Panc1 (cell line): ENCODE results near the gene TBX1. TPM values are rescaled to one million over a fixed set of nuclear protein-coding genes. Genes with fewer than 3 reads are reported as not detected.

Experiments used
- ATAC-seq: fragments of 200-7000 bp; cut with Tn5 transposase; 2 replicates; pipeline ENCODE4 v1.9.1; 2020; ENCODE audit warnings: mild to moderate bottlenecking, moderate library complexity
- BruUV-seq: library from RNA; stranded (reverse); fragments of 400-500 nt; replicated peaks from 2 replicates; lab custom pipeline; 2021; lab: Mats Ljungman, UMichigan
- CTCF ChIA-PET: fragments of 300-600 bp; sonication (Branson Sonifier 250); formaldehyde crosslinking; loops from one replicate; lab custom pipeline; 2022; ENCODE audit warnings: antibody characterized with exemption; lab: Charles Lee
- POLR2A ChIA-PET: fragments of 300-600 bp; sonication (Branson Sonifier 250); formaldehyde crosslinking; loops from one replicate; lab custom pipeline; 2022; ENCODE audit warnings: antibody characterized with exemption; lab: Charles Lee
- DNase-seq: peaks from one replicate; pipeline ENCODE4 v3.0.0-alpha.2; 2010; ENCODE audit warnings: low read depth, low spot score
- H3K27ac ChIP-seq: 2 replicates; pipeline ENCODE4 v1.5.1; 2011; ENCODE audit warnings: mild to moderate bottlenecking, low read length, inconsistent platforms
- H3K27me3 ChIP-seq: fragments of 200-500 bp; sonication (Bioruptor generic); 2 replicates; pipeline ENCODE4 v1.6.0; 2014; ENCODE audit warnings: low read length, inconsistent platforms; ENCODE audit not compliant: control insufficient read depth, insufficient read depth
- H3K36me3 ChIP-seq: fragments of 200-500 bp; sonication (Bioruptor generic); 2 replicates; pipeline ENCODE4 v1.5.1; 2014; ENCODE audit warnings: inconsistent platforms, mild to moderate bottlenecking, low read length, moderate library complexity; ENCODE audit not compliant: control insufficient read depth, insufficient read depth
- H3K4me1 ChIP-seq: 2 replicates; pipeline ENCODE4 v1.5.1; 2011; ENCODE audit warnings: inconsistent platforms, mild to moderate bottlenecking, low read length, moderate library complexity; ENCODE audit not compliant: control insufficient read depth, insufficient read depth
- H3K4me3 ChIP-seq, 2 experiments: 2 replicates each; pipeline ENCODE4 v1.5.1; 2011 to 2012; ENCODE audit warnings: low read depth in 2 of 2, low read length in 2 of 2, mild to moderate bottlenecking in 2 of 2, inconsistent platforms in 1 of 2, moderate library complexity in 1 of 2
- H3K9me3 ChIP-seq: fragments of 200-500 bp; sonication (Bioruptor generic); 2 replicates; pipeline ENCODE4 v1.5.1; 2014; ENCODE audit warnings: low read depth, mild to moderate bottlenecking, inconsistent platforms, low read length, moderate library complexity; ENCODE audit not compliant: control insufficient read depth, insufficient read depth
- CTCF ChIP-seq: fragments of 450-650 bp; IDR thresholded peaks from 2 replicates; pipeline ENCODE4 v1.5.1; 2017; ENCODE audit warnings: mild to moderate bottlenecking
- POLR2AphosphoS5 ChIP-seq: IDR thresholded peaks from 2 replicates; pipeline ENCODE4 v1.6.1; 2012; ENCODE audit warnings: mild to moderate bottlenecking, low read depth, low read length, moderate library complexity
- REST ChIP-seq, 2 experiments: IDR thresholded peaks; 2 replicates each; pipeline ENCODE4 v1.6.1; 2011 to 2012; ENCODE audit warnings: low read depth in 2 of 2, control low read depth in 1 of 2, low read length in 1 of 2, mild to moderate bottlenecking in 1 of 2, moderate library complexity in 1 of 2; ENCODE audit not compliant: insufficient read depth in 1 of 2
- SIN3A ChIP-seq: IDR thresholded peaks from 2 replicates; pipeline ENCODE4 v1.6.1; 2012; ENCODE audit warnings: low read depth, mild to moderate bottlenecking, low read length, moderate library complexity, borderline replicate concordance; ENCODE audit not compliant: insufficient read depth
- TCF7L2 ChIP-seq: IDR thresholded peaks from 2 replicates; pipeline ENCODE4 v1.6.1; 2011; ENCODE audit warnings: mild to moderate bottlenecking, low read depth, low read length, inconsistent platforms
- in situ Hi-C: cut with HindIII; loops from 2 replicates; pipeline ENCODE4 v1.10.0; 2016; ENCODE audit warnings: low sequenced_read_pairs, low pct_unique_long_range_greater_than_20kb
- intact Hi-C: fragments of 100-400 bp; cut with micrococcal nuclease; formaldehyde crosslinking; loops from one replicate; pipeline ENCODE4 v1.10.0; 2022; ENCODE audit not compliant: unreplicated experiment
- total RNA-seq: library from RNA; stranded (reverse); gene quantifications from one replicate; pipeline ENCODE4 v1.2.1, GENCODE V29; 2021; ENCODE audit not compliant: unreplicated experiment

The TBX1 gene
- total RNA-seq, 1 experiment from 2014 or later, result 91.7 TPM

GRCh38 chr22:19722982-19723231 lies 37.7 kb upstream of the TBX1 start:
- in situ Hi-C loops, result no loop called here
- H3K27me3 ChIP-seq, result no peaks in the 10 kb centered on the region
- no peak for TF ChIP-seq CTCF
- TF ChIP-seq TCF7L2, result no peak
- TF ChIP-seq SIN3A, result no peak
- TF ChIP-seq REST (IDR thresholded peaks at IDR 0.05; ENCODE audit: insufficient read depth in 1 of 2, low read depth in 2 of 2, low read length in 1 of 2), result no peak
- TF ChIP-seq POLR2AphosphoS5, result no peak
- no peak overlapping the region for H3K27ac ChIP-seq
- intact Hi-C loops, result no loop called here
- POLR2A ChIA-PET, result no interaction called here
- CTCF ChIA-PET, result no interaction called here
- DNase-seq (no peak), ATAC-seq (no peak)
- BruUV-seq, result no TSS peak
- no peaks in the 10 kb centered on the region for H3K36me3 ChIP-seq
- H3K9me3 ChIP-seq, result no peaks in the 10 kb centered on the region
- 0 out of 2 replicates have a peak, but pooled peaks cover 3% of the 10 kb centered on the region for H3K4me1 ChIP-seq
- no peak overlapping the region for H3K4me3 ChIP-seq

- CTCF ChIA-PET, result interaction anchor here (0.5 to 0.7 kb wide), 5 partner anchors 11 to 290 kb away, joined by 3 to 11 read pairs (median 4); no protein-coding TSS in a partner anchor
- Histone ChIP-seq H3K4me1 (0 out of 2 replicates have a peak, but pooled peaks cover 3% of the 10 kb centered on the region), H3K9me3 (no peaks in the 10 kb centered on the region), H3K27me3 (no peaks in the 10 kb centered on the region), H3K4me3 (peak within 1 kb of the TSS; percentile 11 to 26; a peak in 1 of 4 replicates), H3K36me3 (no peaks in the 10 kb centered on the region), H3K27ac (no peak within 1 kb of the TSS)
- no peak for TF ChIP-seq REST (IDR thresholded peaks at IDR 0.05; ENCODE audit: insufficient read depth in 1 of 2, low read depth in 2 of 2, low read length in 1 of 2)
- no peak for TF ChIP-seq SIN3A
- no peak for TF ChIP-seq POLR2AphosphoS5
- no peak for TF ChIP-seq CTCF
- no peak for TF ChIP-seq TCF7L2
- in situ Hi-C loops (no loop called here), intact Hi-C loops (no loop called here)
- POLR2A ChIA-PET, result interaction anchor here (0.5 kb wide), 1 partner anchor 38 kb away, joined by 3 read pairs; no protein-coding TSS in a partner anchor
- BruUV-seq, result no TSS peak
- DNase-seq (no peak), ATAC-seq (peak; percentile 75)
These were observed 37.2 kb upstream of the TBX1 start, which contains the start of gene GP1BB for GRCh38 chr22:19723232-19723982. GP1BB (plus strand) TSS chr22:19723539; CDS start chr22:19723570, 31 bp downstream.
